ENCODE results near the gene PRDM10.

DNA sequence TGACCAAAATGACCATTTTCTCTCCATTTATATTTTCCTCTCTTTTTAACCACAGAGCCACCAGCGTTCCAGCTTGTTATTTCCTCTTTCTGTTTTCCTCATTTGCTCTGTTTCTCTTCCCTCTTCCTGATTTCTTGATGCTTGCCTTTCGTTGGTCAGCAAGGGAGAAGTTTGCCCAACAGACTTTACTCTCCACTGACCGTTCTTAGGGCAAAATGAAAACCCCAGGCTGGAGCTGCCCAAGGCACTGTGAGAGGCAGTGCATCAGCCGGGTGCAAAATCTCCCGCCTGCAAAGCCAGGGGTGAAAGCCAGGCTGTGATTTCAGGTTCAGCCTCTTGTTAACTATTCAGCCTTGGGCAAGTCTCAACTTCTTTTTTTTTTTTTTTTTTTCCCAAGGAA, 40.9 kb upstream of the PRDM10 start:
- TF ChIP-seq, protein P1, sequence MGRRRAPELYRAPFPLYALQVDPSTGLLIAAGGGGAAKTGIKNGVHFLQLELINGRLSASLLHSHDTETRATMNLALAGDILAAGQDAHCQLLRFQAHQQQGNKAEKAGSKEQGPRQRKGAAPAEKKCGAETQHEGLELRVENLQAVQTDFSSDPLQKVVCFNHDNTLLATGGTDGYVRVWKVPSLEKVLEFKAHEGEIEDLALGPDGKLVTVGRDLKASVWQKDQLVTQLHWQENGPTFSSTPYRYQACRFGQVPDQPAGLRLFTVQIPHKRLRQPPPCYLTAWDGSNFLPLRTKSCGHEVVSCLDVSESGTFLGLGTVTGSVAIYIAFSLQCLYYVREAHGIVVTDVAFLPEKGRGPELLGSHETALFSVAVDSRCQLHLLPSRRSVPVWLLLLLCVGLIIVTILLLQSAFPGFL (CRISPR knock-in tag; IDR thresholded peaks at IDR 0.05; ENCODE audit: borderline replicate concordance), result no peak
- TF ChIP-seq, protein P2, sequence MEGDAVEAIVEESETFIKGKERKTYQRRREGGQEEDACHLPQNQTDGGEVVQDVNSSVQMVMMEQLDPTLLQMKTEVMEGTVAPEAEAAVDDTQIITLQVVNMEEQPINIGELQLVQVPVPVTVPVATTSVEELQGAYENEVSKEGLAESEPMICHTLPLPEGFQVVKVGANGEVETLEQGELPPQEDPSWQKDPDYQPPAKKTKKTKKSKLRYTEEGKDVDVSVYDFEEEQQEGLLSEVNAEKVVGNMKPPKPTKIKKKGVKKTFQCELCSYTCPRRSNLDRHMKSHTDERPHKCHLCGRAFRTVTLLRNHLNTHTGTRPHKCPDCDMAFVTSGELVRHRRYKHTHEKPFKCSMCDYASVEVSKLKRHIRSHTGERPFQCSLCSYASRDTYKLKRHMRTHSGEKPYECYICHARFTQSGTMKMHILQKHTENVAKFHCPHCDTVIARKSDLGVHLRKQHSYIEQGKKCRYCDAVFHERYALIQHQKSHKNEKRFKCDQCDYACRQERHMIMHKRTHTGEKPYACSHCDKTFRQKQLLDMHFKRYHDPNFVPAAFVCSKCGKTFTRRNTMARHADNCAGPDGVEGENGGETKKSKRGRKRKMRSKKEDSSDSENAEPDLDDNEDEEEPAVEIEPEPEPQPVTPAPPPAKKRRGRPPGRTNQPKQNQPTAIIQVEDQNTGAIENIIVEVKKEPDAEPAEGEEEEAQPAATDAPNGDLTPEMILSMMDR (IDR thresholded peaks at IDR 0.05), result no peak
- TF ChIP-seq, protein P3, sequence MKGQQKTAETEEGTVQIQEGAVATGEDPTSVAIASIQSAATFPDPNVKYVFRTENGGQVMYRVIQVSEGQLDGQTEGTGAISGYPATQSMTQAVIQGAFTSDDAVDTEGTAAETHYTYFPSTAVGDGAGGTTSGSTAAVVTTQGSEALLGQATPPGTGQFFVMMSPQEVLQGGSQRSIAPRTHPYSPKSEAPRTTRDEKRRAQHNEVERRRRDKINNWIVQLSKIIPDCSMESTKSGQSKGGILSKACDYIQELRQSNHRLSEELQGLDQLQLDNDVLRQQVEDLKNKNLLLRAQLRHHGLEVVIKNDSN (CRISPR knock-in tag; IDR thresholded peaks at IDR 0.05), result no peak
- no peak for TF ChIP-seq CREM (CRISPR knock-in tag; IDR thresholded peaks at IDR 0.05)
- TF ChIP-seq, protein P4, sequence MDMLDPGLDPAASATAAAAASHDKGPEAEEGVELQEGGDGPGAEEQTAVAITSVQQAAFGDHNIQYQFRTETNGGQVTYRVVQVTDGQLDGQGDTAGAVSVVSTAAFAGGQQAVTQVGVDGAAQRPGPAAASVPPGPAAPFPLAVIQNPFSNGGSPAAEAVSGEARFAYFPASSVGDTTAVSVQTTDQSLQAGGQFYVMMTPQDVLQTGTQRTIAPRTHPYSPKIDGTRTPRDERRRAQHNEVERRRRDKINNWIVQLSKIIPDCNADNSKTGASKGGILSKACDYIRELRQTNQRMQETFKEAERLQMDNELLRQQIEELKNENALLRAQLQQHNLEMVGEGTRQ (CRISPR knock-in tag; IDR thresholded peaks at IDR 0.05), result no peak
- TF ChIP-seq GABPB1 (CRISPR knock-in tag; IDR thresholded peaks at IDR 0.05), result no peak
- TF ChIP-seq ESRRA (CRISPR knock-in tag; IDR thresholded peaks at IDR 0.05; ENCODE audit: borderline replicate concordance), result no peak
- TF ChIP-seq FOXP1 (CRISPR knock-in tag; IDR thresholded peaks at IDR 0.05; ENCODE audit: borderline replicate concordance), result no peak
- TF ChIP-seq, protein P5, sequence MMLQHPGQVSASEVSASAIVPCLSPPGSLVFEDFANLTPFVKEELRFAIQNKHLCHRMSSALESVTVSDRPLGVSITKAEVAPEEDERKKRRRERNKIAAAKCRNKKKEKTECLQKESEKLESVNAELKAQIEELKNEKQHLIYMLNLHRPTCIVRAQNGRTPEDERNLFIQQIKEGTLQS (CRISPR knock-in tag; conservative IDR thresholded peaks at IDR 0.05), result no peak
- no peak for TF ChIP-seq ZNF423 (CRISPR knock-in tag; IDR thresholded peaks at IDR 0.05)
- TF ChIP-seq IRF2 (CRISPR knock-in tag; IDR thresholded peaks at IDR 0.05; ENCODE audit: borderline replicate concordance, low read depth), result no peak
- TF ChIP-seq ZNF317 (CRISPR knock-in tag; IDR thresholded peaks at IDR 0.05; ENCODE audit: borderline replicate concordance, low read depth), result no peak
